ENCODE results near the gene MYLK.

DNA sequence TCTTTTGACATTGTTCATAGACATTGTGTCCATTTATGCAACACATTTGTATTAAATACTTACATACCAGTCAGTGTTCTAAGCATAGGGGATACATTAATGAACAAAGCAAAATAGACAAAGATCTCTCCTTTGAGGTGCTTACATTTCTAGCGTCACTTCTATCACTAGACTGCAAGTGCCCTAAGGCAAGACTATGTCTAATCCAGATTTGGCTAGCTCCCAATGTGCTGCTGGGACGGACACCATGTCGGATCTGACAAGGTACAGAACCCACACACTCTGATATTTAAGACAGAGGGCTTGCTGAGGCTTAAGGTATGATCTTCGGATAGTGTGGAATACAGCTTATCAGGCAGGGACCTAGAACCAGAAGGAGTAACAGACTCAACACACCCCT lies 41.4 kb downstream of the MYLK start:
- no peak for TF ChIP-seq POLR2A (IDR thresholded peaks at IDR 0.05)
- TF ChIP-seq, protein P1, sequence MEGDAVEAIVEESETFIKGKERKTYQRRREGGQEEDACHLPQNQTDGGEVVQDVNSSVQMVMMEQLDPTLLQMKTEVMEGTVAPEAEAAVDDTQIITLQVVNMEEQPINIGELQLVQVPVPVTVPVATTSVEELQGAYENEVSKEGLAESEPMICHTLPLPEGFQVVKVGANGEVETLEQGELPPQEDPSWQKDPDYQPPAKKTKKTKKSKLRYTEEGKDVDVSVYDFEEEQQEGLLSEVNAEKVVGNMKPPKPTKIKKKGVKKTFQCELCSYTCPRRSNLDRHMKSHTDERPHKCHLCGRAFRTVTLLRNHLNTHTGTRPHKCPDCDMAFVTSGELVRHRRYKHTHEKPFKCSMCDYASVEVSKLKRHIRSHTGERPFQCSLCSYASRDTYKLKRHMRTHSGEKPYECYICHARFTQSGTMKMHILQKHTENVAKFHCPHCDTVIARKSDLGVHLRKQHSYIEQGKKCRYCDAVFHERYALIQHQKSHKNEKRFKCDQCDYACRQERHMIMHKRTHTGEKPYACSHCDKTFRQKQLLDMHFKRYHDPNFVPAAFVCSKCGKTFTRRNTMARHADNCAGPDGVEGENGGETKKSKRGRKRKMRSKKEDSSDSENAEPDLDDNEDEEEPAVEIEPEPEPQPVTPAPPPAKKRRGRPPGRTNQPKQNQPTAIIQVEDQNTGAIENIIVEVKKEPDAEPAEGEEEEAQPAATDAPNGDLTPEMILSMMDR (IDR thresholded peaks at IDR 0.05), result no peak
